Activated CD8-positive, alpha-beta memory T cell treated with anti-CD3 and anti-CD28 coated beads for 4 hours (primary cell): ENCODE results near the gene TANC1.

Source experiments
- DNase-seq, 2 donors: peaks; one replicate each; pipeline ENCODE4 v3.0.0-alpha.2; 2020; ENCODE audit warnings: low read depth in 2 of 2

Gene TANC1

GRCh38 chr2:159063677-159064076, 95.2 kb downstream of the TANC1 start:
- no peak for DNase-seq

- no peak for DNase-seq
Observed at GRCh38 chr2:159064446-159065301, 96.2 kb downstream of the TANC1 start.

- no peak for DNase-seq
Observed at GRCh38 chr2:159065313-159065712, 96.9 kb downstream of the TANC1 start.

- DNase-seq: no peak
Observed at GRCh38 chr2:159065891-159066290, 97.5 kb downstream of the TANC1 start.

GRCh38 chr2:159066541-159067156, 98.2 kb downstream of the TANC1 start:
- DNase-seq: no peak

GRCh38 chr2:159067971-159068370, 99.5 kb downstream of the TANC1 start:
- no peak for DNase-seq

GRCh38 chr2:159069229-159069628, 100.8 kb downstream of the TANC1 start:
- no peak for DNase-seq

GRCh38 chr2:159070235-159070634, 101.8 kb downstream of the TANC1 start:
- DNase-seq: no peak

- no peak for DNase-seq
Observed at GRCh38 chr2:159071190-159071915, 102.9 kb downstream of the TANC1 start.

- no peak for DNase-seq
Observed at GRCh38 chr2:159072795-159073194, 104.4 kb downstream of the TANC1 start.

- no peak for DNase-seq
Observed at GRCh38 chr2:159073256-159073655, 104.8 kb downstream of the TANC1 start.

- DNase-seq: no peak
Observed at GRCh38 chr2:159074605-159075004, 106.2 kb downstream of the TANC1 start.

GRCh38 chr2:159075727-159076126, 107.3 kb downstream of the TANC1 start:
- no peak for DNase-seq

- DNase-seq: no peak
Observed at GRCh38 chr2:159076241-159076640, 107.8 kb downstream of the TANC1 start.

GRCh38 chr2:159077869-159078268, 109.4 kb downstream of the TANC1 start:
- no peak for DNase-seq

GRCh38 chr2:159078443-159078842, 110.0 kb downstream of the TANC1 start:
- no peak for DNase-seq

GRCh38 chr2:159080641-159081040, 112.2 kb downstream of the TANC1 start:
- no peak for DNase-seq

GRCh38 chr2:159082119-159082518, 113.7 kb downstream of the TANC1 start:
- no peak for DNase-seq

GRCh38 chr2:159084384-159085370, 116.2 kb downstream of the TANC1 start:
- no peak for DNase-seq

- DNase-seq: no peak
Observed at GRCh38 chr2:159086342-159086741, 117.9 kb downstream of the TANC1 start.

- no peak for DNase-seq
Observed at GRCh38 chr2:159086826-159087225, 118.4 kb downstream of the TANC1 start.
